Heart right ventricle (tissue), 16 donors: ENCODE results near the gene LARGE1. TPM values are rescaled to one million over a fixed set of nuclear protein-coding genes. Genes with fewer than 3 reads are reported as not detected.

Experiments used
- ATAC-seq, 8 donors: fragments of 200-7000 bp; cut with Tn5 transposase; one replicate each; pipeline ENCODE4 v1.9.1; 2020; ENCODE audit warnings: mild to moderate bottlenecking in 8 of 8, moderate library complexity in 8 of 8, moderate number of reproducible peaks in 1 of 8
- DNase-seq, 2 donors: peaks; one replicate each; pipeline ENCODE4 v3.0.0-alpha.2; 2020
- H3K27ac ChIP-seq, 10 donors: fragments of 200-600 bp; sonication (generic) in 2 of 10; one replicate each; pipeline versions ENCODE4 v1.5.0 to v1.8.0; 2020 to 2022; ENCODE audit warnings: mild to moderate bottlenecking in 3 of 10
- H3K27me3 ChIP-seq, 7 donors: fragments of 200-600 bp; one replicate each; pipeline ENCODE4 v1.8.0; 2021 to 2022; ENCODE audit warnings: mild to moderate bottlenecking in 2 of 7
- H3K36me3 ChIP-seq, 9 donors: fragments of 200-600 bp; sonication (generic) in 1 of 9; one replicate each; pipeline versions ENCODE4 v1.5.0 to v1.8.0; 2020 to 2022; ENCODE audit warnings: mild to moderate bottlenecking in 2 of 9
- H3K4me1 ChIP-seq, 9 donors: fragments of 200-600 bp; sonication (generic) in 1 of 9; one replicate each; pipeline versions ENCODE4 v1.5.0 to v1.8.0; 2020 to 2022; ENCODE audit warnings: mild to moderate bottlenecking in 4 of 9
- H3K4me3 ChIP-seq, 10 donors: fragments of 200-600 bp; sonication (generic) in 2 of 10; one replicate each; pipeline versions ENCODE4 v1.5.0 to v1.8.0; 2020 to 2022; ENCODE audit warnings: mild to moderate bottlenecking in 7 of 10, moderate library complexity in 2 of 10
- H3K9me3 ChIP-seq, 11 donors: fragments of 200-600 bp in 10 of 11; sonication (generic) in 2 of 11; one replicate each; pipeline versions ENCODE4 v1.5.0 to v1.8.0; 2013 to 2022; ENCODE audit warnings: mild to moderate bottlenecking in 2 of 11, control low read depth in 1 of 11, moderate library complexity in 1 of 11
- CTCF ChIP-seq, 9 donors: fragments of 200-600 bp; sonication (generic) in 2 of 9; IDR thresholded peaks; one replicate each; pipeline versions ENCODE4 v1.5.0 to v1.8.0; 2021 to 2022; ENCODE audit warnings: antibody characterized with exemption in 9 of 9, mild to moderate bottlenecking in 5 of 9, moderate library complexity in 1 of 9
- WGBS, 2 donors: extraction: QIAGEN DNeasy Blood & Tissue Kit; methylation state at CpG; one replicate each; pipeline ENCODE4 v1.1.7; 2013; ENCODE audit warnings: inconsistent platforms in 1 of 2; 5-methylcytosine and 5-hydroxymethylcytosine counted together
- intact Hi-C, 10 donors: fragments of 100-400 bp; cut with DNase I; formaldehyde crosslinking; loops; one replicate each; pipeline versions ENCODE4 v1.11.1 to v1.14.2; 2022
- polyA plus RNA-seq, 2 donors: library from polyadenylated mRNA; stranded (reverse); fragments of 200-250 nt; gene quantifications; one replicate each; pipeline ENCODE4 v1.2.3, GENCODE V29; 2013
- total RNA-seq, 10 donors: library from RNA; stranded (reverse); fragmentation: NEBNext Ultra II Directional in 3 of 10; extraction: Animal tissue kit (Norgen Biotek cat#: 25700) in 3 of 10; gene quantifications; one replicate each; pipeline versions ENCODE4 v1.2.1 to v1.2.4, GENCODE V29; 2021 to 2023
- donor health status: Arrhythmogenic right ventricular cardiomyopathy.
- donor health status: ischemic (EF 13 %, LVEDD 7.1; RV severe dilation, severe dysfunction).
- donor health status: healthy with polysubstance abuse.
- donor health status: DM: no; HTN: yes; CAD: no.
- donor health status: DM: no; HTN: no; CAD: no.
- donor health status: ischemic (EF 25% LVEDD 6.9; RV normal size, moderate dysfunction).
- donor health status: ischemic (EF 25% LVEDD 5.7; RV mildly dilated, moderate dysfunction).
- donor health status: healthy.
- donor health status: DM: yes; HTN: yes; CAD: no.
- donor health status: Ischemic cardiomyopathy.
- donor health status: ischemic (EF 35%, LVEDD 5.7; RV mildly dilated, moderate dysfunction).
- donor health status: nonischemic (EF 11% LVEDD 7.7; RV severe dilation, severe dysfunction).
- donor health status: DM: yes; HTN: yes; CAD: no.
- donor health status: PGD.
- donor health status: ischemic (EF 29% LVEDD 5.4; RV normal size, mild dysfunction).
- donor health status: nonischemic (EF 23%, LVEDD 6.1; RV moderate dilation, normal function).

LARGE1 gene
- total and polyA plus RNA-seq, 12 donors: 33.7 to 184 (median 144) TPM

GRCh38 chr22:33894515-33894914 lies 25.8 kb downstream of the LARGE1 start:
- H3K27ac ChIP-seq: peak overlapping the region in 6 of 10 donors; percentile 9 to 60 (median 29)
- peaks cover 6 to 78% (median 55%) of the 10 kb centered on the region in 9 donors for H3K4me1 ChIP-seq
- 68 to 70% methylated on average over 2 of the region's 2 CpGs for WGBS, 2 donors
- ATAC-seq: peak in 2 of 8 donors; percentile 34 to 84
- no peak for TF ChIP-seq CTCF (IDR thresholded peaks at IDR 0.05)
- no peak for DNase-seq
- H3K36me3 ChIP-seq: no peaks in the 10 kb centered on the region
- no peaks in the 10 kb centered on the region for H3K27me3 ChIP-seq
- peaks cover 0 to 8% (median 0%) of the 10 kb centered on the region in 11 donors for H3K9me3 ChIP-seq
- intact Hi-C loops: no loop called here
- no peak overlapping the region for H3K4me3 ChIP-seq

- Histone ChIP-seq H3K4me3 (no peak overlapping the region), H3K4me1 (peaks cover 9 to 79% (median 60%) of the 10 kb centered on the region in 9 donors), H3K27me3 (no peaks in the 10 kb centered on the region), H3K27ac (peak overlapping the region in 6 of 10 donors; percentile 9 to 60 (median 29)), H3K36me3 (no peaks in the 10 kb centered on the region), H3K9me3 (peaks cover 0 to 8% (median 0%) of the 10 kb centered on the region in 11 donors)
- ATAC-seq: no peak
- intact Hi-C loops: no loop called here
- TF ChIP-seq CTCF (IDR thresholded peaks at IDR 0.05): no peak
- DNase-seq: no peak
Measured at GRCh38 chr22:33894036-33894435, 26.2 kb downstream of the LARGE1 start.

- no peaks in the 10 kb centered on the region for H3K36me3 ChIP-seq
- peaks cover 0 to 8% (median 0%) of the 10 kb centered on the region in 11 donors for H3K9me3 ChIP-seq
- ATAC-seq (no peak), DNase-seq (no peak)
- H3K27ac ChIP-seq: no peak overlapping the region
- H3K4me1 ChIP-seq: peaks cover 9 to 79% (median 57%) of the 10 kb centered on the region in 9 donors
- TF ChIP-seq CTCF (IDR thresholded peaks at IDR 0.05): no peak
- no peak overlapping the region for H3K4me3 ChIP-seq
- WGBS, 2 donors: 88 to 93% methylated on average over 7 of the region's 7 CpGs
- no peaks in the 10 kb centered on the region for H3K27me3 ChIP-seq
- intact Hi-C loops: no loop called here
Measured at GRCh38 chr22:33893512-33893911, 26.8 kb downstream of the LARGE1 start.

GRCh38 chr22:33891992-33892391 lies 28.3 kb downstream of the LARGE1 start:
- H3K9me3 ChIP-seq: peaks cover 0 to 8% (median 0%) of the 10 kb centered on the region in 11 donors

More at GRCh38 chr22:33891992-33892391, 28.3 kb downstream of the LARGE1 start:
- no peak for TF ChIP-seq CTCF (IDR thresholded peaks at IDR 0.05)
- H3K4me1 ChIP-seq: peaks cover 9 to 68% (median 43%) of the 10 kb centered on the region in 9 donors
- 89 to 90% methylated on average over 7 of the region's 7 CpGs for WGBS, 2 donors
- no peaks in the 10 kb centered on the region for H3K27me3 ChIP-seq
- H3K27ac ChIP-seq: no peak overlapping the region
- ATAC-seq (no peak), DNase-seq (no peak)
- no peaks in the 10 kb centered on the region for H3K36me3 ChIP-seq
- no peak overlapping the region for H3K4me3 ChIP-seq
- intact Hi-C loops: no loop called here
